Activated CD4-positive, alpha-beta T cell treated with anti-CD3 and anti-CD28 coated beads, Interleukin-10, Interleukin-2, amounts not matched to agents 100 ng/mL and 50 ng/mL, durations not matched to agents 16 hours and 8 hours (primary cell): ENCODE data around the gene SMOC2.
"Not testable (repeated sequence)": the region's sequence is repeated elsewhere in the genome, so short reads cannot be mapped to it uniquely, and the experiment has no call there.

ENCODE experiments used
- DNase-seq: peaks from one replicate; pipeline ENCODE4 v3.0.0-alpha.2; 2020

Gene SMOC2

DNA sequence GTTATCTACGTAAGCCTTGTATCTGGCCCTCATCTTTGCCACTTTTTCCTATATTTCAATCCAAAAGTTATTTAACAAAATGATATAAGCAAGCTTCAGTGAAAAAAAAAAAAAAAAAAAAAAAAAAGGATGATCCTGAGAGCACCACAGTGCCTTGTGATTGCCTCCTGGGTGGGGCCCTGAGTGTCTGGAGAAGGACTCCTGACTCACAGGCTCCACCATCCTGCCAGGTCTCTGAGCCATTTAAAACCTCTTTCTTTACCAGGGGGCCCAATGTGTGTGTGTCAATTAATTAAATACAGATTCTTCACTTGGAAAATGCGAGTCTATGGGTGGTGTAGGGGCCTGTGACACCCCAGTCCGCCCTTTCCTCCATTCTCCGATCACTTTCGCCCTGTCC, 105.2 kb downstream of the SMOC2 start:
- DNase-seq, result no peak

DNA sequence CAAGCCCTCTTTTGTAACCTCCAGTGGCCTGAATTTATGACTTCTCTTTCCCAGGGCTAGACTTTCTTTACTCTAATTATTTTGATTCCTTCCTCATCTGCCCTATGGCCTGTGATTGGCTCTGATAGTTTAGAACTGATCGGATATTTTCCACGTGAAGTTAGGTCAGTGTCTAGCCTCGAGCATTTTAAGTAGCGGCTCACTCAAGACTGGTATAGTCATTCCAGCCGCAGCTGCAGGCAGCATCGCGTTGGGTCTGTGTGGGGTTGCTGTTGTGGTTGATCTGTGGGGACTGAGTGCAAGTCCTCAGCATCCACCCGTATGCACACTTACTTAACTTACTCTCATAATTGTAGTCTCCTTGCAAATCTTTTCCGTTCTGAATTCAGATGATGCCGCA, 105.7 kb downstream of the SMOC2 start:
- no peak for DNase-seq

DNA sequence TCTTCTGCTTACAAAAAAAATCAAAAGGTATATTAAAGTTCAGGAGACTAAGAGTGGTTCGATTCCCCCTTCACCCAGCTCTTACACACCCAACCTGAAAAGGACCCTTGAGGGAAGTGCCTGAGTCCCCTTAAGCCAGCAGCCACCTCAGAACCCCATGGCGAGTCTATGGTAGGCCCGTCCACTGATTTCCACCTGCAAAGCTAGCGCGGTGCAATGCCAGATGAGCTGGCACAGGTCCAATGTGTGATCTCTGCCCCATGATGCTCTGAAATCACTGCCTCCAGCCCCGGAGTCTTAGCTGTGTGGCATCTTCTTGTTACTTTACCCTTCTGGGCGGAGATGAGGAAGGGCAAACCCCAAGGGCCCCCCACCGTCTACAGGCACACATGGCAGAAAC, 109.3 kb downstream of the SMOC2 start:
- no peak for DNase-seq

DNA sequence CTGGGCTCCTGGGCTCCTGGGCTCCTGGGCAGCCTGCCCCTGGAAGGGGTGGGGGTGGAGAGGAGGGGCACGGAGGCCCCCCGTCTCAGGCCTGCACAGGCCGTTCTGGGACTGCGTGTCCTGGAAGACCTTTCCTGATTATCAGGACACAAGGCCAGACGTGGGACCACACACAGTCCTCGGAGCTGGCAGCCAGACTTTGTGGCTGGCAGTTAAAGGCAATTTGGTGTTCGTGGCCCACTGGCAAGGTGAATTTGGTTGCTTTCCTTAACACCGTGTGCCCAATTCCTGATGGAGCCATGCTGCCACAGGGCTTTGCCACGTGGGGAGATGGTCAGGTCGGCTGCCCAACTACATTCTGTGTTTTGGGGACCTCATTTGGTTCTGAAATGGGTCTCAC, 113.5 kb downstream of the SMOC2 start:
- no peak for DNase-seq

DNA sequence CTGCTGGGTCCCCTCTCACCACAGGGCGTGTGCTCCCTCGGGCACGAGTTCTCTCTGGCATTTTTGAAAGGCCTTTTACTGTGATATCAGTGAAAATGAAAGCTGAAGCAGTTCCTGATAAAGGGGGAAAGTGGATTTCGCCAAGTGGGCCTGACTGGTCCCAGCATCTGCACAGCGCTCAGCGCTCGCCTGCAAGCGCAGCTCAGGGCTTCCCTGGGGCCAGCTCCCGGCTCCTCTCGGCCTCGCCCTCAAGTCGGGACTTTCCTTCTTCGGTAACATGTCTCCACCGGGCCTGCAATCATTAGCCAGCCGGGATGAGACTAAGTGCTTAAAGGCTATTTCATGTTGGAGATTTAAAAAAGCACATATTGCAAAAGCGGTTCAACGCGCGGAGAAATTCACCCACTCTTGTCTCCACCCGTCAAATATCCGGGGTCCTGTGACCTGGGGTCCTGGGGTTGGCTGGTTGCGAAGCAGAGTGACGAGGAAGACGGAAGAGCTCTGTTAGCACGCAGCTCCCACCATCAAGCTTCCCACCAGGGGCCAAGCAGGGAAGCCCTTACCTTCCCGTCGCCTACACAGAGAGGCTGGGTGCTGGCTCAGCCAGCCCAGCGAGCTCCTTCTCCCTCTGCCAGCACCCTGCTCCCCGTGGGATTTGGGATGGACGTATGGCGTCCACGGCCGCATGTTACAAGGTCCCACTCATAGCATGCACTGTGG, 114.1 kb downstream of the SMOC2 start:
- no peak for DNase-seq

DNA sequence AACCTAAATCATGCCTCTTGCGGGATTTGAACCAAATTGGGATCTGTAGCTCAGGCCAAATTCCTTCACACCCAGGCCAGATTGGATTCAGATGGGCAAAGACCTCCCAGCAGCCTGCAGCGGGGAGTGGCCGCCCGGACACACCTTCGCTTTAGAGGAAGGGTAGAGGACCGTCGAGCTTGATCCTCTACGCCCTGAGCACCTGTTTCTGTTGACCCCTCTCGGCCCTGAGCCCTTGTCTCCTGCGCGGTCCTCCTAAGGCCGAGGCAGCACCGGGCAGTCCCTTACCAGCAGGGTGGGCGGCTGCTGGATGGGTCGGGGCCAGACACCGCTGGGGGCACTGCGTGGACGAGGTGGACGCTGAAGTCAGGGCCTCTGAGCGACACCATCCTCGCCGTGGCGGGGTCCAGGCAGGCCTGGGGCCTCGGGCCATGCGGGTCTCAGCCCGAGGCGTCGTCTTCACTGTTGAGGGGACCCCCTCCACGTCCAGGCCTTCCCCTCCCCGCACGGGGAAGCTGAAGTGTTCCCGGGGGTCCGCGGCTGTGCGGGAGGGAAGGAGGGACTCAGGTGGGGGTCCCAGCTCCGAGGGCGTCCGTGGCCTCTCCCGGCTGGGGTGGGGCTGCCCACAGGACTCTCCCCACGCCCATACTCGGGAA, 114.8 kb downstream of the SMOC2 start:
- no peak for DNase-seq

DNA sequence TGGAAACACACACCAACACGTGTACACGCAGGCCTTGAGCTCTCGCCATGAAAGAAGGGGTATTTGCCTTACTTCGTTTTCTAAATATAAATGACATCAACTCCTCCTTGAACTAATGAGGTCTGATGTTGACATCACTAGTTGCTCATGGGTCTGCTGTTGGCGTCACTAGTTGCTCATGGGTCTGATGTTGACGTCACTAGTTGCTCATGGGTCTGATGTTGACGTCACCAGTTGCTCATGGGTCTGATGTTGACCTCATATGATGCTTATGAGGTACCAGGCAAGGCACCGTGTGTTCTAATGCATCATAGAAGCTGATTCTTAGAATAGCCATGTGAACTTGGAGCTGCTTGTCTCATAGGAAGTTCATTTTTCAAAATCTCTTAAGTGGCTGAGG, 116.5 kb downstream of the SMOC2 start:
- no peak for DNase-seq

DNA sequence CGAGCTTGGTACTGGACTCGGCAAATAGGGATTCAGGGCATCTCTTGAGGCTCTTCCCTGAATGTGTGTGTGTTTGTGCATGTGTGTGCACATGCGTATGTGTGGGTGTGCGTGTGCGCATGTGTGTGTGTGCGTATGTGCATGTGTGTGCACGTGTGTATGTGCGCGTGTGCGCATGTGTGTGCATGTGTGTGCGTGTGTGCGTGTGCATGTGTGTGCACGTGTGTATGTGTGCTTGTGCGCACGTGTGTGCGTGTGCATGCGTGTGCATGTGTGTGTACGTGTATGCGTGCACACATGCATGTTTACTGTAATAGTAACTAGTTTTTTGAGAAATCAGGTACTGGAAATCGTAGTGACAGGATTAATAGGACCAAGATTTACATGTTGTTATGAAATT, 117.7 kb downstream of the SMOC2 start:
- DNase-seq, result no peak

DNA sequence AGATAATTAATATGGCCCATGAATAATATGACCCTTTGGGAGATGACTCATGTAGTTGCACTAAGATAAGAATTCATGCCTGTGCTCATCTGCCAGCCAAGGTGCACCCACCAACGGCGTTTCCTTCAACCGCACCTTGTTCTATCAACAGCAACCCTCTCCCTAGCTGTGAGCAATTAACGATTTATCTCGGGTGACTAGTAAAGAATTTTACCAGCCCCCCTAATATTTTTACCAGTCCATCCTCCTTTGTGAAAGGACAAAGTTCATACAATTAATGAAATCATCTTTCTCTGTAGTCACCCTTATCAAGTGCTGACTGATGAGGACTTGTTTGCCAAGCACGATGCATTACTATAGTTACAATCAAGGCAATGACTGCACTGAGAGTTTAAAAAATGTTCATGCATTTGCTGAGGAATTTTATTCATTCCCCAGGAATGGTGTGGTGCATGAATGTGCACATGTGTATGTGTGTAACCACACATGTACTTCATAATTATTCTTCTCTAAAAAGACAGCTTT, 118.7 kb downstream of the SMOC2 start:
- no peak for DNase-seq

DNA sequence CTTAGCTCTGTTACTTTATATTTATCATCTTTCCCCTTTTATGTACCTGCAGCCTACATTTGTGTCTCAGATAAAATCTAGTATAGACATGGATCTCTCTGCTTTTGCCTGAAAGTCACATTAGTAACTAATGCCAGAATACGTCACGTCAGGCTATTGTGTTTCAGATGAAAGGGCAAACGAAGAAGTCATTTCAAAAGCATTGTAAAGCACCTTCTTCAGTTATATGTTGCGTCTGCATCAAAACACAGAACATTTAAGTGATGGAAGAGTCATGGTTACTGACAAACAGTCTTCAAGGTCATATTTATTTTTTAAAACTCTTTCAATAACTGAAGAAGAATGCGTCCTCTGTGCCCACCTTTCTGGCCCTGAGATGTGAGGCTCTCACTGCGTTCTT, 119.1 kb downstream of the SMOC2 start:
- DNase-seq, result no peak

DNA sequence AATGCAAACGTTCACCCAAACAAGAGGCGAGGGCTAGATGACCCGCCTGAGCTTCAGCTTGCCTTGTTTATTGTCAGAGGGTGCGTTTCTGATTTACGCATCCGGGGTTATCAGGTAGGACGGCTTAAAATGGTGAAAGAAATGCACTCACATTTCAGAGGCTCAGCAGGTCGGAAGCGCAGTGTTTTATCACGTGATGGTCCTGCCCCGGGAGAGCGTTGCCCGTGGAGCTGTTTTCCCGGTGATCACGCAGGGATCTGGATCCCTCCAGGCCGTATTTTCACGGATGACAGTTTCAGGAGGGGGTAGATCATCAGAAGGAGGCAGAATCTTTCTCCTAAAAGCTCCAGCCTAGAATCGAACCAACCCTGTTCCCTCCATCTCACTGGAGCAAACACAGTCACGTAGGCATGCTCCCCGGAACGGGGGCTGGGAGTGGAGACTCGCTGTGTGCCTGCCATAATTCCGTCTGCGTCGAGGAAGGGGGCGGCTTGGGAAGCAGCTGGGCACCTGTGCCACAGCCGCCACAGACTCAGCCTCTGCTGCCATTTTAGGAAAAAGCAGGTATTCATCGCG, 121.7 kb downstream of the SMOC2 start:
- DNase-seq, result no peak

DNA sequence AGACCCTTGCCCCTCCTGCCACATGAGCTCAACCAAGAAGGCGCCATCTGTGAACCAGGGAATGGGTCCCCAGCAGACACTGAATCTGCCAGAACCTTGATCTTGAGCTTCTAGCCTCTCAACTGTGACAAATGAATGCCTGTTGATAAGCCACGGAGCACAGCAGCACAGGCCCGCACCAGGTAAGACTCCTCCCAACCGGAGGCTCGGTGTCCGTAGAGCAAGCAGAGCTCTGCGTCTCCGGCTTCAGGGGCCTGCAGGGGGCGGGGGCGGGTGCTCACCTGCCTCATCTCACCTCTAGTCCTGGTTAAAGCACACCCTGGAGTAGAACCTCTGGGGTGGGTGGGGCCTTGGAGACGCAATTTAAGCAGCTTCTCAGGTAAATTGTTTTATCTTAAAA, 122.7 kb downstream of the SMOC2 start:
- no peak for DNase-seq

DNA sequence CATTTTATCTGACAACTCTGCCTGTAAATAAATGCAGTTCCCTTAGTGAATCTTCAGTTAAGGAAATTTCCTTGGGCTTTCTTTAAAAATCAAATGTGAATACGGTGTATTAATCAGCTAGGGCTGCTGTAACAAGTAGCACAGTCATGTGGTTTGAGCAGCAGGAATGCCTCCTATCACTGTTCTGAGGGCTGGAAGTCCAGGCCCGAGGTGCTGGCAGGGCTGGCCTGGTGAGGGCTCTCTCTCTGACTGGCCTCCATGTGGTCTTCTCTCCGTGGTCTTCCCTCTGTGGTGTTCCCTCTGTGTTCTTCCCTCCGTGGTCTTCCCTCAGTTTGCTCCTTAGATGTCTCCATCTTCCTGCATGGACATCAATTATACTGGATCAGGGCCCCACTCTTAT, 124.1 kb downstream of the SMOC2 start:
- no peak for DNase-seq

DNA sequence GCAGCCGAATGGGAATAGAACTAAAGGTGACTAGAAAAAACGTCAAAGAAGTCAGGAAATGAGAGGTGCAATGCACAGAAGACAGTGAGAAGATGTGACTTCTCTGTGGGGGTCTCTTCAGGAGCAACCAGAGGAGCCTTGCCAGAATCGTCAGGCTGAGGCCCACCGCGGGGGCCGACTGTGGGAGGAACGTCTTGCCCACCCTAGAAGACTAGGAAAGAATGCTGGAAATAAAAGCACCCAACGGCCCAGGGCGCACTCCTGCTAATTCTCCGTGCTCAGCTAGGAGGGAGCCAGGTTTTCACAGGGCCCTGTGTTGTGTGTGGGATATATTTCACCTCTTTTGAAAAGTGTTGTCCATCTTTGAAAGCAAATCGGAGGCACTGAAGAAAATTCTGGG, 129.2 kb downstream of the SMOC2 start:
- DNase-seq, result no peak

DNA sequence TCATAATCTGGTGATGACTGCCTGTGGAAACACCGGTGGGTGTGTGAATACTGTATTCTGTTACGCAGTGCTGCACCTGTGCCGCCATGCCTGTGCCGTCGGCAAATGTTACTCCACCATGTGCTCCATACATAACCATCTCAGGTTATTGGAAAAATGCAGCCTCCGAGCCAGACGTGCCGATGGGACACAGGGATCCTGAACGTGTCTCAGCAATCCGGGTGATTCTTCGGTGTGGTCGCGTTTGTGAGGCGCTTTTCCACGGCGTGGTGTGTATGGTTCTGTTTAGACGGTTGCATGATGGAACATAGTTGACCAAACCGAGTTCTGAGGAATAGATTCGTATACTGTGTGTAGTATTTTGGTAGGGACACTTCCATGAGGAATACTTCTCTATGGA, 130.3 kb downstream of the SMOC2 start:
- no peak for DNase-seq

DNA sequence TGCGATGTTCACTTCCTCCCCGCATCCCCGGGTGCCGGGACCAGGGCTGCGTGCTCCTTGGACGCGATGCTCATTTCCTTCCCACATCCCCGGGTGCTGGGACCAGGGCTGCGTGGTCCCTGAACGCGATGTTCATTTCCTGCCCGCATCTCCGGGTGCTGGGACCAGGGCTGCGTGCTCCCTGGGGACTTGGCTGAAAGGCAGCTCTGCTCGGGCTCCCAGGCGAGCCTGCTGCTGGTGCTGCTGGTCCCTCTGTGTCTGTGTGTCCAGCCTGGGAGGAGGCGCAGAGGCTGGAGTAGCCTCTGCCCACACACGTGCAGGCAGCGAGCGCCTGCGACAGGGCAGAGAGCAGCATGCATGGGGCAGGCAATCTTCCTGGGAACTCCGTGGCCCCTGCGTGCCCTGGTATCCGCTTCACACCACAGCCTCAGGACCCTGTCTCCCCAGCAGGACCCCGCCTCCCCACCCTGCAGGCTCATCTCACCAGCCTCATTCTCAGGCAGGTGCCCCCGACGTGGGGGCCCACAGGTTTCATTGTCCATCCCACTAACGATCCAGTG, 132.4 kb downstream of the SMOC2 start:
- DNase-seq, result not testable (repeated sequence)

DNA sequence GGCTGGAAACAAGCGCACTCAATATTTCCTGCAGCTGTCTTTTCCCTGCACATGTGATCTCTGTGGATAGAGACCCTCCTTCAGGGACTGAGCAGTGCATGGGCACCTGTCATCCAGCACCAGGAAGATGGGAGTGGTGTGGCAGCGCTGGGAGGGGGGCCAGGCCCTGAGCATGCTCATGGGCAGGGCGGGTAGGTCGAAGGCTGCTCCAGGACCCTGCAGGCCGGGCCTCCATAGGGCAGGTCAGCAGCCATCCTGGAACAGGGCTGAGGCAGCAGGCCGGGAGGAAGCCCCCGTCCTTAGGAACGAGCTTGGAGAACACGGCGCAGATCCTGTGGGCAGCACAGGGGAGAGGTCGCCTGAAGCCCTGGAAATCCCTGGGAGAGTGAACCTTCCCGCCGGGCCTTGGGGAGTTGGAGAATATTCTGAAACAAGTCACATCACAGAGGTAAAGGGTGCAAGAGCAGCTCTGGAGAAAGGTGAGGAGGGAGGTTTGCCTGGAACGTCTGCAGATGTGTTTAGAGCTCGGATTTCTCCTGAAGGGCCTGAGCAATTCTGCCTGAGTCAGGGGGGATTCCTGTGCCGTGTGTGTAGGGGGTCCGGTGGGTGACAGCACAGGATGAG, 133.2 kb downstream of the SMOC2 start:
- no peak for DNase-seq

DNA sequence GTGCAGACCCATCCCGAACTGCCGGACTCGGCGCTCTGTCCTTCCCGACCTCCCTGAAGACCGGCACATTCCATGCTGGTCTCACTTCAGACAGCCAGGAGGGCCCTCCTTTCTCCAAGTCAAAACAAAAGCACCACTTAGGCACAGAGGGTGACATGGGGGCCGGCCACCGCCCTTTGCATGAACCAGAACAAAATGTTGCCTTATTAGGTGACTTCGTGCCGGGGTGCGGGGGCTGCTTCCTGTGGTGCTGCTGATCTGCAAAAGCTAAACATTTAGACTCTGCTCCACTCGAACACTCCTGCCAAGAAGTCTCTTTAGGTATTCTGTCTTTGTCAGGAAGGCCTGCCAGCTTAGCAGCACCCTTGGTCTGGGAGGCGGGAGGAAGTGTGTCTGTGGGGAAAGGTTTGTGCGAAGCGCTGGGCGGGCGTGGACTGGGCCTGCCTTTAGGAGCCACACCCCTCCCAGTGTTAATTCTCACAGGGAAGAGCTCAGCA, 133.8 kb downstream of the SMOC2 start:
- DNase-seq, result no peak

DNA sequence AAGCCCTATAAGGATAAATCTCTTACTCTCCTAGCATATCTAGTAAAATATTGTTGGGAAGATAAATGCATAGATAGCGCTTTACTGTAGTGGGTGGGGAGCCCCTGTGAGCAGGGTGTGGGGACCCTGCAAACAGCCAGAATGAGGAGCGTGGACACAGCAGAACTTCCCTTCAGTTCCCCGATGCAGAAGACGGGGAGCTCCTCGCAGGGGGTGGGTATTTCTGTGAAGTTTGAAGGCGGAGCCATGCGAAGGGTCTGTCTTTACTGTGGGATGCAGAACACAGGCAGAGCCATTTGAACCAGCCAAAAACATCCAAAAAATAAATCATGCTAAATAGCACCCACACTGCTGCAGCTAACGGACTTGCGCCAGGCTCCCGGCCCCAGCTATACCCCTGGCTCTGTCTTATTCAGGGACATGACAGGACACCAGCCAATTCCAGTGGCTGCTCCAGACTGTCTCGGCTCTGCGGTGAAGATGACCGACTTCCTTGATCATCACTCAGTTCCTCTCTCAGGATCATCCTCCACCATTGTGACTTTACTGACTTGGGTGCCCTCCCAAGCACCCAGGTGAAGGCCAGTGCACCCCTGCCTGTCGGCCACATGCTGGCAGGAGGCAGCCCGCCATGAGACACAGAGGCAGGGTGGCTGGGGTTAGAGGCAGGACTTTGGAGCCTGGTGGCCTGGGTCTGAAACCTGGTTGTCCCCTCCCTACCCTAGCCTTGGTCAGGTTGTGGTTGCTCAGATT, 134.5 kb downstream of the SMOC2 start:
- no peak for DNase-seq

DNA sequence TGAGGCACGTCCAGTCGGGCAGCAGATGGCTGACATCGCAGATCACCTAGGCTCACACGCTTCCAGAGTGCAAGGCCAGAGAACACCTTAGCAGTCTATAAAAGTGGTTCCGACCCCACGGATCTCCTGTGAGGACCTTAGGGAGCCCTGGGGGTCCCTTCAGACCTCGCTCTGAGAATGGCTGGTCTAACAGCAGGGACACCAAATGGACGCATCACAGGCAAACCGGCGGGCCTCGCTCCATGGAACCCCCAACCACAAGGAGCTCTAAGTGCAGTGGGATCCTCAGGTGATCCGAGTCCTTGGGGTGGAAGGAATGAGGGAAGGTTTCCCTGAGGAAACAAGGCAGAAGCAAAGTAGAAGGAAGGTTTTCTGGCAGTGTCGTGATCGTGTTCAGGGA, 135.4 kb downstream of the SMOC2 start:
- no peak for DNase-seq

DNA sequence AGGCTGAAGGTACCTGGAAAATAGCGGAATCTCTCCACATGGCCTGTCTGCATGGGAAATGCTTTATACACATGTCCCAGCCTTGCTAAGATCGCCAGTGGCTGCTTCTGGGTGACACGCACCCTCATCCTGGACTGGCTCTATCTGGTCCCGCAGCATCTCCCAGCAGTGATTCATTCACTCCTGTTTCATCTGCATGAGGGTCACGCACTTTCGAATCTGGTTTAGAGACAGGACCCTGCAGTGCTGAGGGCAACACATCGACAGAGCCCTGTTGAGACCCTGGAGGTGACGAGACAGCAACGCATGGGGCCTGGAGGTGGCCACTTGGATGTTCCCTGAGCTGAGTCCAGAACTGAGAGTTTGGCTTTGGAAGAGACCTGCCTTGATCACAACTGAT, 136.5 kb downstream of the SMOC2 start:
- DNase-seq, result no peak

DNA sequence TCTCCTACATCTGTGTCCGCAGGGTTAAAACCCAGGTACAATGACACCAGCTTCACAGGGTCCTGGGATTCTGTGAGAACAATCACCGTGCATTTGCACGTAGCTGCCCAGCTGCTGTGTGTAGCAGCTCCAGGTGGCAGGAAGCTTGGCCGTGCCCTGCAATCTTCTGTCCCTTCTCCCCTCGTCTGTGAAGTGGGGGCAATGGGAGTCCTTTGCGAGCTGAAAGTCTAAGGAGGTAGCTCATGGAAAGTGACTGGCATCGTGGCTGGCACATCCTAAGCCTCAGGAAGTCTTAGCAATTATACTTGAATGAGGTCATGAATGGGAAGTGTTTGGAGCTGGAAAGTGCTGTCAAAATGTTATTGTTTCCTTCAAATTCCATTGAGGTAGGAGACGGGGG, 137.1 kb downstream of the SMOC2 start:
- no peak for DNase-seq

DNA sequence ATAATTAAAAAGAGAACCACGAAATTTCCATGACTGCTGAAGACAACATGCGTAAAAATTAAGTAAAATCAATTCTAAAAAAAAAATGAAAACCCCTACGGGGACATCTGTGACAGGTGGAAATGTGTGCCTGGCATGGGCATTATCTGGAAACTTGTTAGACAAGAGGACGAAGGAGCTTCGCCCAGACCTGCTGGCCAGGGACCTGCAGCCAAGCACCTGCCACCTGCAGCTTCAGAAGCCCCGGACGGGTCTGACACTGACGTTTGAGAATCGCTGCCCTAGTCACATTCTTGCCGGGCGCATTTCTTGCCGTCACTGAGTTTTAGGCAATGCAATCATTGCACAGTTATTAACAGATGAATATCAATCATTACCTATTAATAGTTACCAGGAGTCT, 140.3 kb downstream of the SMOC2 start:
- DNase-seq, result no peak
